MM.1S (cell line): ENCODE measurements around the gene AHNAK.

Experiments used
- DNase-seq: peaks from one replicate; pipeline ENCODE4 v3.0.0-alpha.2; 2015
- H2AFZ ChIP-seq: fragments of 300-600 bp; sonication (generic); 2 replicates; pipeline ENCODE4 v1.6.0; 2016; ENCODE audit warnings: antibody characterized with exemption, low read length
- H3F3A ChIP-seq: fragments of 300-600 bp; sonication (generic); 2 replicates; pipeline ENCODE4 v1.6.1; 2016; ENCODE audit warnings: mild to moderate bottlenecking, antibody characterized with exemption, low read length, moderate library complexity, mixed read lengths; ENCODE audit not compliant: insufficient read depth
- H3K27ac ChIP-seq: fragments of 300-600 bp; sonication (generic); 2 replicates; pipeline ENCODE4 v1.5.1; 2016; ENCODE audit warnings: mild to moderate bottlenecking, low read length
- H3K27me3 ChIP-seq: fragments of 300-600 bp; sonication (generic); replicated peaks from 2 replicates; pipeline ENCODE4 v1.6.0; 2016; ENCODE audit warnings: low read length; ENCODE audit not compliant: insufficient read depth
- H3K36me3 ChIP-seq: fragments of 300-600 bp; sonication (generic); replicated peaks from 2 replicates; pipeline ENCODE4 v1.6.1; 2016; ENCODE audit warnings: mild to moderate bottlenecking, low read length, mixed read lengths; ENCODE audit not compliant: insufficient read depth
- H3K4me1 ChIP-seq: fragments of 300-600 bp; sonication (generic); 2 replicates; pipeline ENCODE4 v1.6.1; 2016; ENCODE audit warnings: low read length, mixed read lengths
- H3K4me2 ChIP-seq: fragments of 300-600 bp; sonication (generic); 2 replicates; pipeline ENCODE4 v1.6.0; 2016; ENCODE audit warnings: low read depth, low read length
- H3K4me3 ChIP-seq: fragments of 300-600 bp; sonication (generic); 2 replicates; pipeline ENCODE4 v1.5.1; 2016; ENCODE audit warnings: low read length, mixed read lengths
- H3K79me2 ChIP-seq: fragments of 300-600 bp; sonication (generic); 2 replicates; pipeline ENCODE4 v1.6.1; 2016; ENCODE audit warnings: mixed run types, low read length, mixed read lengths
- H3K9ac ChIP-seq: fragments of 300-600 bp; sonication (generic); 2 replicates; pipeline ENCODE4 v1.6.1; 2016; ENCODE audit warnings: low read length, mixed read lengths
- H3K9me2 ChIP-seq: fragments of 300-600 bp; sonication (generic); replicated peaks from 2 replicates; pipeline ENCODE4 v1.6.1; 2016; ENCODE audit warnings: mild to moderate bottlenecking, low read length, mixed read lengths; ENCODE audit not compliant: insufficient read depth
- H3K9me3 ChIP-seq: fragments of 300-600 bp; sonication (generic); replicated peaks from 2 replicates; pipeline ENCODE4 v1.6.1; 2016; ENCODE audit warnings: mild to moderate bottlenecking, low read length, mixed read lengths; ENCODE audit not compliant: insufficient read depth
- H4K20me1 ChIP-seq: fragments of 300-600 bp; sonication (generic); 2 replicates; pipeline ENCODE4 v1.6.1; 2016; ENCODE audit warnings: mild to moderate bottlenecking, low read length, moderate library complexity, mixed read lengths; ENCODE audit not compliant: insufficient read depth
- EZH2 ChIP-seq: fragments of 300-600 bp; sonication (generic); optimal IDR thresholded peaks from 2 replicates; pipeline ENCODE3; 2017; ENCODE audit warnings: low read depth, mild to moderate bottlenecking, antibody characterized with exemption, low read length, mixed read lengths
- EZH2phosphoT487 ChIP-seq: fragments of 300-600 bp; sonication (generic); IDR thresholded peaks from 2 replicates; pipeline ENCODE4 v1.6.1; 2018; ENCODE audit warnings: antibody characterized with exemption, low read length
- TF ChIP-seq, protein P1 (sequence below): fragments of 300-600 bp; sonication (generic); IDR thresholded peaks from 2 replicates; pipeline ENCODE4 v1.5.1; 2016; ENCODE audit warnings: antibody characterized with exemption, low read length, mixed read lengths

Gene AHNAK

DNA sequence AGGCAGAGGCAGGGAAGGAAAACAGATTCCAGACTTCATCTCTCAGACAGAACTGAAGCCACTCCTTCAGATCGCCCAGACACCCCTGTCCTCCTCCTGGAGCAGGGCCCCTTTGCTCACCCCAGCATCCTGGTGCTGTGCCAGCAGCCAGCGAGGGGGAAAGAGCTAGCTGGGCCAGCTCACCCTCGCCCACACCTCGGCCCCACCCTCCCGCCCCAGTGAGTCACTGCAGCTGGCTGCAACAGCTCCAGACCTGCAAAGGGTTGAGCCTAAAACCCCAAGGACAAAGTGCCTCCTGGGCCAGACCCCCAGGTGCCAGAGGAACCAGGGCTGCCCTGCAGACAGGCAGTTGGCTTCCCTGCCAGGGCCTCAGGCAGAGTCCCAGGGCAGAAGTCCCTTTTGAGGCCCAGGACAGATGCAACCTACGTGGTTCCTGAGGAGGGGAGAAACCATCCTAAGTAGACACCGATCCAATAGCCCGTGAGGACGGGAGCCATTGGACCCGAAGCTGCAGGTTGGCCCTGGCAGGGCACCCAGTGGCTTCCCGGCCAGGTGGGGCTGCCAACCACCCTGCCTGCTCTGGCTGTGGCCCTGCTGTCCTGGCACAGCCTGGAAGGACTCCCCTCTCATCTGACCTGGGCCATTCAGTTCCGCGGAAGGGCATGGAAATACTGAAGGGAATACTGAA lies 7.2 kb downstream of the AHNAK start:
- H3K4me2 ChIP-seq, result peak overlapping the region; percentile 45; the same call in 1 of the 2 replicates
- no peaks in the 10 kb centered on the region for H4K20me1 ChIP-seq
- no peaks in the 10 kb centered on the region for H3K36me3 ChIP-seq
- peaks cover 24% of the 10 kb centered on the region for H3K79me2 ChIP-seq
- 0 out of 2 replicates have a peak overlapping the region, but pooled peaks have one; percentile 44 for H2AFZ ChIP-seq
- H3K9ac ChIP-seq, result peak overlapping the region; percentile 25; the same call in 1 of the 2 replicates
- no peaks in the 10 kb centered on the region for H3K9me3 ChIP-seq
- H3F3A ChIP-seq, result peaks cover 15% of the 10 kb centered on the region
- H3K4me3 ChIP-seq, result no peak overlapping the region
- TF ChIP-seq EZH2phosphoT487, result no peak
- no peak for TF ChIP-seq EZH2
- TF ChIP-seq, protein P1, sequence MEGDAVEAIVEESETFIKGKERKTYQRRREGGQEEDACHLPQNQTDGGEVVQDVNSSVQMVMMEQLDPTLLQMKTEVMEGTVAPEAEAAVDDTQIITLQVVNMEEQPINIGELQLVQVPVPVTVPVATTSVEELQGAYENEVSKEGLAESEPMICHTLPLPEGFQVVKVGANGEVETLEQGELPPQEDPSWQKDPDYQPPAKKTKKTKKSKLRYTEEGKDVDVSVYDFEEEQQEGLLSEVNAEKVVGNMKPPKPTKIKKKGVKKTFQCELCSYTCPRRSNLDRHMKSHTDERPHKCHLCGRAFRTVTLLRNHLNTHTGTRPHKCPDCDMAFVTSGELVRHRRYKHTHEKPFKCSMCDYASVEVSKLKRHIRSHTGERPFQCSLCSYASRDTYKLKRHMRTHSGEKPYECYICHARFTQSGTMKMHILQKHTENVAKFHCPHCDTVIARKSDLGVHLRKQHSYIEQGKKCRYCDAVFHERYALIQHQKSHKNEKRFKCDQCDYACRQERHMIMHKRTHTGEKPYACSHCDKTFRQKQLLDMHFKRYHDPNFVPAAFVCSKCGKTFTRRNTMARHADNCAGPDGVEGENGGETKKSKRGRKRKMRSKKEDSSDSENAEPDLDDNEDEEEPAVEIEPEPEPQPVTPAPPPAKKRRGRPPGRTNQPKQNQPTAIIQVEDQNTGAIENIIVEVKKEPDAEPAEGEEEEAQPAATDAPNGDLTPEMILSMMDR, result no peak
- DNase-seq, result no peak
- peaks cover 45% of the 10 kb centered on the region for H3K4me1 ChIP-seq
- no peaks in the 10 kb centered on the region for H3K9me2 ChIP-seq
- H3K27ac ChIP-seq, result peak overlapping the region; percentile 58; the same call in 1 of the 2 replicates
- no peaks in the 10 kb centered on the region for H3K27me3 ChIP-seq

DNA sequence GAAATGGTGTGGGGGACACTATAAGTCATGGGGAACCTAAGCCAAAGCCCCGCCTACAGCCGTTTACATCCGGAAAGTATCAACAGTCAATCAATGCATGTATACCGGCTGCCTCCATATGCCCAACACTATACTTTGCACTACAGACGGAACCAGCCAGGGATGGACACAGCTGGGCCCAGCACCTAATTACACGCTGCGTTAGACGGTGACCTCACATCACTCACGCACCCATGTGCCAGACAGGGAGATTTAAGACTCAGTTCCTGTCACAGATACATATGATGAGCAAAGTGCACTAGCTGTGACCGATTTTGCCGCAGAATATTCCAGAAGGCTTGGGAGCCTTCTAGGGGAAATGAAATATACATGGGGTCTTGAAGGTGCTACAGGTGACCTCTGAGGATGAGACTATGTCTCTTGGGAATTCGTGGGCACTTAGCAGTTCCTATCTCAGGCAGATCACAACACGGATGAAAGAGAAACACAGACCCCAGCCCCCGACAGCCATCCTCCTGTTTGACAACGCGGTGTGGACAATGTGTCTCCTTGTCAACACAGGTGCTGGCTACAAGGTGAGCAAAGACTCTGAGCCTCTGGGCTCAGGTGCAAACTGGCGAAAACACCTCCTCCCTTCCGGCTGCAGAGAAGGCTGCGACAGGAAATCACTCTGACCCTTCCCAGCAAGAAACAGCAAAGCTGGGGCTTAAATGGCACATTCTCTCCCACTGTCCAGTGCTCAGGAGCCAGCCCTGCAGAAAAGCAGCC lies 8.0 kb downstream of the AHNAK start:
- DNase-seq, result peak; percentile 43
- H3K27ac ChIP-seq, result peak overlapping the region; percentile 58; the same call in 1 of the 2 replicates
- no peaks in the 10 kb centered on the region for H3K9me3 ChIP-seq
- H3K4me2 ChIP-seq, result peak overlapping the region; percentile 45; the same call in 1 of the 2 replicates
- H3F3A ChIP-seq, result peaks cover 15% of the 10 kb centered on the region
- H2AFZ ChIP-seq, result 0 out of 2 replicates have a peak overlapping the region, but pooled peaks have one; percentile 44
- peak overlapping the region; percentile 25; the same call in 1 of the 2 replicates for H3K9ac ChIP-seq
- H4K20me1 ChIP-seq, result no peaks in the 10 kb centered on the region
- H3K79me2 ChIP-seq, result peaks cover 19% of the 10 kb centered on the region
- no peak for TF ChIP-seq EZH2
- TF ChIP-seq, protein P1, result no peak
- TF ChIP-seq EZH2phosphoT487, result no peak
- no peaks in the 10 kb centered on the region for H3K36me3 ChIP-seq
- H3K4me3 ChIP-seq, result no peak overlapping the region
- H3K9me2 ChIP-seq, result no peaks in the 10 kb centered on the region
- no peaks in the 10 kb centered on the region for H3K27me3 ChIP-seq
- H3K4me1 ChIP-seq, result peaks cover 45% of the 10 kb centered on the region

DNA sequence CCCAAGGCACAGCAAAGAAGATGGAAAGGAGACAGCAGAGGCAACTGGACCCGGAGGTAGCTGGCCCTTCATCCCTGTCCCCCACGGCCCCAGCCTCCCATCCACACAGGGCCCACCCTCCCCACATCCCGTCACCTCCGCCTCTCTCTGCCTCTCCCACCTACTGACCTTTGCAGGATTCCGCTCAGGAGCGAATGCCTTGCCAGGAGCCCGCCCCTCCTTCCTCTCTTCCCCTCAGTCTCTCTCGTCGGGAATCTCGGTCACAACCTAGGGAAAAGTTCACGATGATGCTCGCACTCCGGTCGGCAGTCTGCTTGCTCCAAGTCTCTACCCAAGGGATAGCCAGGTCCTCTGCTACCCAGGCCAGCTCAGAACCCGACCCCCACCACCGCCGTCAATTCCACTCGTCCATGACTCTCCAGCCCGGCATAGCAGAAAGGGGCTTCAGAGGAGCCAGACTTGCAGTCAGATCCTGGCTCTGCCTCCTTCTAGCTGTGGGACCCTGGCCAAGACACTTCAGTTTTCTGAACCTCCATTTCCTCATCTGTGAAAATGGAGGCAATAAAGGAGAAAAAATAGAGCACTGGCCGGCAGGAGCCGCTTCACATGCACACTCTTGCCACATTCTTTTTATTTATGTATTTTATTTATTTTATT lies 10.2 kb downstream of the AHNAK start:
- no peak overlapping the region for H3K4me3 ChIP-seq
- no peaks in the 10 kb centered on the region for H3K9me2 ChIP-seq
- no peaks in the 10 kb centered on the region for H3K36me3 ChIP-seq
- no peaks in the 10 kb centered on the region for H3K27me3 ChIP-seq
- no peak overlapping the region for H3K27ac ChIP-seq
- TF ChIP-seq EZH2 (no peak), EZH2phosphoT487 (no peak)
- TF ChIP-seq, protein P1, result no peak
- DNase-seq, result no peak
- no peak overlapping the region for H2AFZ ChIP-seq
- H3K9me3 ChIP-seq, result no peaks in the 10 kb centered on the region
- peaks cover 15% of the 10 kb centered on the region for H3K79me2 ChIP-seq
- peaks cover 26% of the 10 kb centered on the region for H3K4me1 ChIP-seq
- H3K9ac ChIP-seq, result no peak overlapping the region
- peaks cover 9% of the 10 kb centered on the region; the same call in 1 of the 2 replicates for H3F3A ChIP-seq
- no peaks in the 10 kb centered on the region for H4K20me1 ChIP-seq
- no peak overlapping the region for H3K4me2 ChIP-seq
